Measurements from ENCODE around the gene SLC4A3. TPM values are rescaled to one million over a fixed set of nuclear protein-coding genes. Genes with fewer than 3 reads are reported as not detected.

The SLC4A3 gene
- total and polyA plus RNA-seq, 2 of the 13 experiments (the other 11 are each of a cell fraction or from before 2014, with no cell fraction given) = 0.18 to 0.95 TPM

GRCh38 chr2:219645631-219646527, 18.4 kb downstream of the SLC4A3 start (continued):
- no peak for TF ChIP-seq RNF219 (CRISPR knock-in tag; IDR thresholded peaks at IDR 0.05)
- no peak for TF ChIP-seq JDP2 (CRISPR knock-in tag; IDR thresholded peaks at IDR 0.05; ENCODE audit: borderline replicate concordance)
- TF ChIP-seq, protein P1, sequence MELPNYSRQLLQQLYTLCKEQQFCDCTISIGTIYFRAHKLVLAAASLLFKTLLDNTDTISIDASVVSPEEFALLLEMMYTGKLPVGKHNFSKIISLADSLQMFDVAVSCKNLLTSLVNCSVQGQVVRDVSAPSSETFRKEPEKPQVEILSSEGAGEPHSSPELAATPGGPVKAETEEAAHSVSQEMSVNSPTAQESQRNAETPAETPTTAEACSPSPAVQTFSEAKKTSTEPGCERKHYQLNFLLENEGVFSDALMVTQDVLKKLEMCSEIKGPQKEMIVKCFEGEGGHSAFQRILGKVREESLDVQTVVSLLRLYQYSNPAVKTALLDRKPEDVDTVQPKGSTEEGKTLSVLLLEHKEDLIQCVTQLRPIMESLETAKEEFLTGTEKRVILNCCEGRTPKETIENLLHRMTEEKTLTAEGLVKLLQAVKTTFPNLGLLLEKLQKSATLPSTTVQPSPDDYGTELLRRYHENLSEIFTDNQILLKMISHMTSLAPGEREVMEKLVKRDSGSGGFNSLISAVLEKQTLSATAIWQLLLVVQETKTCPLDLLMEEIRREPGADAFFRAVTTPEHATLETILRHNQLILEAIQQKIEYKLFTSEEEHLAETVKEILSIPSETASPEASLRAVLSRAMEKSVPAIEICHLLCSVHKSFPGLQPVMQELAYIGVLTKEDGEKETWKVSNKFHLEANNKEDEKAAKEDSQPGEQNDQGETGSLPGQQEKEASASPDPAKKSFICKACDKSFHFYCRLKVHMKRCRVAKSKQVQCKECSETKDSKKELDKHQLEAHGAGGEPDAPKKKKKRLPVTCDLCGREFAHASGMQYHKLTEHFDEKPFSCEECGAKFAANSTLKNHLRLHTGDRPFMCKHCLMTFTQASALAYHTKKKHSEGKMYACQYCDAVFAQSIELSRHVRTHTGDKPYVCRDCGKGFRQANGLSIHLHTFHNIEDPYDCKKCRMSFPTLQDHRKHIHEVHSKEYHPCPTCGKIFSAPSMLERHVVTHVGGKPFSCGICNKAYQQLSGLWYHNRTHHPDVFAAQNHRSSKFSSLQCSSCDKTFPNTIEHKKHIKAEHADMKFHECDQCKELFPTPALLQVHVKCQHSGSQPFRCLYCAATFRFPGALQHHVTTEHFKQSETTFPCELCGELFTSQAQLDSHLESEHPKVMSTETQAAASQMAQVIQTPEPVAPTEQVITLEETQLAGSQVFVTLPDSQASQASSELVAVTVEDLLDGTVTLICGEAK (IDR thresholded peaks at IDR 0.05) = no peak
- TF ChIP-seq, protein P1 (CRISPR knock-in tag; IDR thresholded peaks at IDR 0.05) = peak; percentile 27; the same call in 1 of the 2 replicates
- TF ChIP-seq ZNF33B (CRISPR knock-in tag; IDR thresholded peaks at IDR 0.05) = no peak
- peak; percentile 97 for TF ChIP-seq MAFK (conservative IDR thresholded peaks at IDR 0.05 in 1 of 2, IDR thresholded peaks at IDR 0.05 in 1 of 2; ENCODE audit: low read length in 2 of 2)
- TF ChIP-seq HIC2 (CRISPR knock-in tag; IDR thresholded peaks at IDR 0.05; ENCODE audit: low read depth) = no peak
- no peak for TF ChIP-seq ZNF335 (CRISPR knock-in tag; IDR thresholded peaks at IDR 0.05)
- no peak for TF ChIP-seq ZKSCAN8 (CRISPR knock-in tag; IDR thresholded peaks at IDR 0.05; ENCODE audit: borderline replicate concordance)
- no peak for TF ChIP-seq ZNF484 (CRISPR knock-in tag; IDR thresholded peaks at IDR 0.05; ENCODE audit: borderline replicate concordance, low read depth)
- TF ChIP-seq CC2D1A (CRISPR knock-in tag; IDR thresholded peaks at IDR 0.05) = no peak
- no peak for TF ChIP-seq SOX5 (CRISPR knock-in tag; IDR thresholded peaks at IDR 0.05; ENCODE audit: borderline replicate concordance)
- no peak for TF ChIP-seq SMAD9 (CRISPR knock-in tag; IDR thresholded peaks at IDR 0.05)
- TF ChIP-seq FOXP1 (IDR thresholded peaks at IDR 0.05) = no peak
- no peak for TF ChIP-seq FOXP1 (CRISPR knock-in tag; IDR thresholded peaks at IDR 0.05)
- peak; percentile 96 for TF ChIP-seq MAFF (IDR thresholded peaks at IDR 0.05; ENCODE audit: low read depth, low read length)
- TF ChIP-seq MIXL1 (CRISPR knock-in tag; IDR thresholded peaks at IDR 0.05) = no peak
- TF ChIP-seq ZNF549 (CRISPR knock-in tag; IDR thresholded peaks at IDR 0.05) = no peak
